ENCODE results near the gene RBP3.

DNA sequence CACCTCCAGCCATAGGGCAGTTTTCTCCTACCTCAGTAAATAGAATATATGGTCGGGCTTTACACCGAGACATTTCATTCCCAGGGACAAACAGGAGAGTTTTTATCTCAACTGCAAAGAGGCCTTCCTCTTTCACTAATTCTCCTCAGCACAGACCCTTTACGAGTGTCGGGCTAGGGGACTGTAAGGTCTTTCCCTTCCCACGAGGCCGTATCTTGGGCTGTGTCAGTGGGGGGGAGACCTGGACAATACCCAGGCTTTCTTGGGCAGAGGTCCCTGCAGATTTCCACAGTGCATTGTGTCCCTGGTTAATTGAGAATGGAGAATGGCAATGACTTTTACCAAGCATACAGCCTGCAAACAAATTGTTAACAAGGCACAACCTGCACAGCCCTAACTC is 49.1 kb downstream of the RBP3 start:
- TF ChIP-seq, protein P1, sequence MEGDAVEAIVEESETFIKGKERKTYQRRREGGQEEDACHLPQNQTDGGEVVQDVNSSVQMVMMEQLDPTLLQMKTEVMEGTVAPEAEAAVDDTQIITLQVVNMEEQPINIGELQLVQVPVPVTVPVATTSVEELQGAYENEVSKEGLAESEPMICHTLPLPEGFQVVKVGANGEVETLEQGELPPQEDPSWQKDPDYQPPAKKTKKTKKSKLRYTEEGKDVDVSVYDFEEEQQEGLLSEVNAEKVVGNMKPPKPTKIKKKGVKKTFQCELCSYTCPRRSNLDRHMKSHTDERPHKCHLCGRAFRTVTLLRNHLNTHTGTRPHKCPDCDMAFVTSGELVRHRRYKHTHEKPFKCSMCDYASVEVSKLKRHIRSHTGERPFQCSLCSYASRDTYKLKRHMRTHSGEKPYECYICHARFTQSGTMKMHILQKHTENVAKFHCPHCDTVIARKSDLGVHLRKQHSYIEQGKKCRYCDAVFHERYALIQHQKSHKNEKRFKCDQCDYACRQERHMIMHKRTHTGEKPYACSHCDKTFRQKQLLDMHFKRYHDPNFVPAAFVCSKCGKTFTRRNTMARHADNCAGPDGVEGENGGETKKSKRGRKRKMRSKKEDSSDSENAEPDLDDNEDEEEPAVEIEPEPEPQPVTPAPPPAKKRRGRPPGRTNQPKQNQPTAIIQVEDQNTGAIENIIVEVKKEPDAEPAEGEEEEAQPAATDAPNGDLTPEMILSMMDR (IDR thresholded peaks at IDR 0.05; ENCODE audit: poor library complexity, severe bottlenecking): no peak
- no peak for TF ChIP-seq SMC3 (conservative IDR thresholded peaks at IDR 0.05; ENCODE audit: poor library complexity)
- TF ChIP-seq MXI1 (conservative IDR thresholded peaks at IDR 0.05; ENCODE audit: poor library complexity, severe bottlenecking): no peak
- TF ChIP-seq, protein P2, sequence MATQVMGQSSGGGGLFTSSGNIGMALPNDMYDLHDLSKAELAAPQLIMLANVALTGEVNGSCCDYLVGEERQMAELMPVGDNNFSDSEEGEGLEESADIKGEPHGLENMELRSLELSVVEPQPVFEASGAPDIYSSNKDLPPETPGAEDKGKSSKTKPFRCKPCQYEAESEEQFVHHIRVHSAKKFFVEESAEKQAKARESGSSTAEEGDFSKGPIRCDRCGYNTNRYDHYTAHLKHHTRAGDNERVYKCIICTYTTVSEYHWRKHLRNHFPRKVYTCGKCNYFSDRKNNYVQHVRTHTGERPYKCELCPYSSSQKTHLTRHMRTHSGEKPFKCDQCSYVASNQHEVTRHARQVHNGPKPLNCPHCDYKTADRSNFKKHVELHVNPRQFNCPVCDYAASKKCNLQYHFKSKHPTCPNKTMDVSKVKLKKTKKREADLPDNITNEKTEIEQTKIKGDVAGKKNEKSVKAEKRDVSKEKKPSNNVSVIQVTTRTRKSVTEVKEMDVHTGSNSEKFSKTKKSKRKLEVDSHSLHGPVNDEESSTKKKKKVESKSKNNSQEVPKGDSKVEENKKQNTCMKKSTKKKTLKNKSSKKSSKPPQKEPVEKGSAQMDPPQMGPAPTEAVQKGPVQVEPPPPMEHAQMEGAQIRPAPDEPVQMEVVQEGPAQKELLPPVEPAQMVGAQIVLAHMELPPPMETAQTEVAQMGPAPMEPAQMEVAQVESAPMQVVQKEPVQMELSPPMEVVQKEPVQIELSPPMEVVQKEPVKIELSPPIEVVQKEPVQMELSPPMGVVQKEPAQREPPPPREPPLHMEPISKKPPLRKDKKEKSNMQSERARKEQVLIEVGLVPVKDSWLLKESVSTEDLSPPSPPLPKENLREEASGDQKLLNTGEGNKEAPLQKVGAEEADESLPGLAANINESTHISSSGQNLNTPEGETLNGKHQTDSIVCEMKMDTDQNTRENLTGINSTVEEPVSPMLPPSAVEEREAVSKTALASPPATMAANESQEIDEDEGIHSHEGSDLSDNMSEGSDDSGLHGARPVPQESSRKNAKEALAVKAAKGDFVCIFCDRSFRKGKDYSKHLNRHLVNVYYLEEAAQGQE (IDR thresholded peaks at IDR 0.05; ENCODE audit: borderline replicate concordance): no peak

Measured in neural cell (in vitro differentiated cells).